SK-N-SH (cell line): ENCODE measurements around the gene CENPO. TPM values are rescaled to one million over a fixed set of nuclear protein-coding genes. Genes with fewer than 3 reads are reported as not detected.

Source experiments
- CTCF ChIA-PET: fragments of 300-600, 350-600 bp; formaldehyde crosslinking; extraction: SDS; loops from one replicate; lab custom pipeline; 2021; lab: Yijun Ruan, JAX
- POLR2A ChIA-PET: fragments of 350-600 bp; sonication (Branson Sonifier 250); formaldehyde crosslinking; extraction: SDS; loops from one replicate; lab custom pipeline; 2020; ENCODE audit warnings: antibody characterized with exemption, inconsistent platforms; lab: Yijun Ruan, JAX
- DNase-seq: peaks from one replicate; pipeline ENCODE4 v3.0.0; 2012
- H2AFZ ChIP-seq: fragments of 200-600 bp; sonication (generic); 2 replicates; pipeline ENCODE4 v1.8.1; 2016; ENCODE audit warnings: antibody characterized with exemption, mild to moderate bottlenecking, low read depth
- H3F3A ChIP-seq: fragments of 200-600 bp; sonication (generic); replicated peaks from 2 replicates; pipeline ENCODE3; 2016; ENCODE audit warnings: antibody characterized with exemption, mild to moderate bottlenecking; ENCODE audit not compliant: insufficient read depth
- H3K27ac ChIP-seq, 2 experiments: fragments of 200-500 bp in 1 of 2; fragments of 200-600 bp in 1 of 2; sonication (Bioruptor generic) in 1 of 2; sonication (generic), shearing (Covaris generic) in 1 of 2; 2 replicates each; pipeline versions ENCODE4 v1.5.1 to v1.6.1; 2014 to 2016; ENCODE audit warnings: low read depth in 2 of 2, inconsistent platforms in 1 of 2, low read length in 1 of 2, mild to moderate bottlenecking in 1 of 2, mixed read lengths in 1 of 2
- H3K27me3 ChIP-seq: fragments of 200-600 bp; sonication (generic), shearing (Covaris generic); 2 replicates; pipeline ENCODE4 v1.6.1; 2016; ENCODE audit warnings: mixed run types; ENCODE audit not compliant: insufficient read depth
- H3K36me3 ChIP-seq, 2 experiments: fragments of 200-500 bp in 1 of 2; fragments of 200-600 bp in 1 of 2; sonication (Bioruptor generic) in 1 of 2; sonication (generic) in 1 of 2; replicated peaks in 1 of 2; 2 replicates each; pipeline versions ENCODE3 to v1.5.1; 2014 to 2016; ENCODE audit warnings: low read length in 1 of 2, mild to moderate bottlenecking in 1 of 2; ENCODE audit not compliant: insufficient read depth in 2 of 2, control insufficient read depth in 1 of 2
- H3K4me1 ChIP-seq, 2 experiments: fragments of 200-500 bp in 1 of 2; fragments of 200-600 bp in 1 of 2; sonication (Bioruptor generic) in 1 of 2; sonication (generic), shearing (Covaris generic) in 1 of 2; 2 replicates each; pipeline versions ENCODE4 v1.5.1 to v1.6.1; 2014 to 2016; ENCODE audit warnings: low read depth in 1 of 2, low read length in 1 of 2, mixed run types in 1 of 2; ENCODE audit not compliant: insufficient read depth in 2 of 2, control insufficient read depth in 1 of 2
- H3K4me2 ChIP-seq: fragments of 200-600 bp; sonication (generic), shearing (Covaris generic); 2 replicates; pipeline ENCODE4 v1.6.1; 2017; ENCODE audit warnings: mixed run types
- H3K4me3 ChIP-seq, 2 experiments: fragments of 200-500 bp in 1 of 2; fragments of 200-600 bp in 1 of 2; sonication (Bioruptor generic) in 1 of 2; sonication (generic), shearing (Covaris generic) in 1 of 2; 2 replicates each; pipeline versions ENCODE4 v1.5.1 to v1.8.1; 2014 to 2016; ENCODE audit warnings: low read depth in 2 of 2, inconsistent platforms in 1 of 2, low read length in 1 of 2, mild to moderate bottlenecking in 1 of 2, mixed read lengths in 1 of 2, moderate library complexity in 1 of 2
- H3K79me2 ChIP-seq: fragments of 200-600 bp; sonication (generic); 2 replicates; pipeline ENCODE4 v1.8.1; 2017; ENCODE audit warnings: mild to moderate bottlenecking; ENCODE audit not compliant: insufficient read depth
- H3K9ac ChIP-seq: fragments of 200-600 bp; sonication (generic); 2 replicates; pipeline ENCODE4 v1.6.1; 2017; ENCODE audit warnings: mixed run types
- H3K9me2 ChIP-seq: fragments of 200-600 bp; sonication (generic); 2 replicates; pipeline ENCODE4 v1.6.1; 2017; ENCODE audit warnings: mixed run types
- H3K9me3 ChIP-seq: fragments of 200-600 bp; sonication (generic); 2 replicates; pipeline ENCODE4 v1.6.1; 2017; ENCODE audit warnings: mixed run types, mild to moderate bottlenecking, moderate library complexity
- H4K20me1 ChIP-seq: fragments of 200-600 bp; sonication (generic); 2 replicates; pipeline ENCODE4 v1.6.1; 2017; ENCODE audit warnings: mild to moderate bottlenecking, mixed run types; ENCODE audit not compliant: insufficient read depth
- CHD2 ChIP-seq: fragments of 150-350 bp; IDR thresholded peaks from 2 replicates; pipeline ENCODE4 v1.6.1; 2018; ENCODE audit warnings: low read length; ENCODE audit not compliant: partially characterized antibody
- EP300 ChIP-seq, 2 experiments: IDR thresholded peaks; 2 replicates each; pipeline versions ENCODE4 v1.4.0 to v1.6.1; 2012; ENCODE audit warnings: borderline replicate concordance in 1 of 2, low read depth in 1 of 2, low read length in 1 of 2
- FOSL2 ChIP-seq: IDR thresholded peaks from 2 replicates; pipeline ENCODE4 v1.4.0; 2012; ENCODE audit warnings: low read depth, mild to moderate bottlenecking, moderate library complexity, borderline replicate concordance
- FOXJ3 ChIP-seq: sonication (generic); formaldehyde crosslinking; IDR thresholded peaks from 2 replicates; pipeline ENCODE4 v1.5.1; 2020; ENCODE audit warnings: mild to moderate bottlenecking, missing genetic modification reagents
- JUND ChIP-seq: IDR thresholded peaks from 2 replicates; pipeline ENCODE4 v1.4.0; 2012
- NFIC ChIP-seq: IDR thresholded peaks from 2 replicates; pipeline ENCODE4 v1.4.0; 2012; ENCODE audit warnings: borderline replicate concordance
- RAD21 ChIP-seq: IDR thresholded peaks from 2 replicates; pipeline ENCODE4 v1.6.1; 2012; ENCODE audit warnings: mild to moderate bottlenecking, low read length
- RCOR1 ChIP-seq: fragments of 150-350 bp; IDR thresholded peaks from 2 replicates; pipeline ENCODE4 v1.6.1; 2017; ENCODE audit warnings: antibody characterized with exemption, low read length
- RXRA ChIP-seq: IDR thresholded peaks from 2 replicates; pipeline ENCODE4 v1.4.0; 2012; ENCODE audit warnings: low read depth, mild to moderate bottlenecking, borderline replicate concordance
- SIN3A ChIP-seq: IDR thresholded peaks from 2 replicates; pipeline ENCODE4 v1.6.1; 2012; ENCODE audit warnings: low read depth, mild to moderate bottlenecking, low read length, moderate library complexity, borderline replicate concordance
- SMC3 ChIP-seq: IDR thresholded peaks from 2 replicates; pipeline ENCODE4 v1.6.1; 2012; ENCODE audit warnings: low read depth, low read length, improper control_type of control experiment
- YY1 ChIP-seq: IDR thresholded peaks from 2 replicates; pipeline ENCODE4 v1.4.0; 2012; ENCODE audit warnings: low read depth, mild to moderate bottlenecking
- WGBS: methylation state at CpG from one replicate; pipeline ENCODE4 v1.1.6; 2017; ENCODE audit warnings: low lambda C conversion rate; 5-methylcytosine and 5-hydroxymethylcytosine counted together
- polyA plus RNA-seq, 3 experiments: library from polyadenylated mRNA; depleted of rRNA; stranded (reverse); fragments of >200 nt; gene quantifications; 2 replicates each; pipeline ENCODE4 v1.2.3, GENCODE V29; 2012
- TF ChIP-seq, protein P1 (sequence below): IDR thresholded peaks from 2 replicates; pipeline ENCODE4 v1.6.1; 2012; ENCODE audit warnings: mild to moderate bottlenecking, low read depth, low read length, moderate library complexity
- TF ChIP-seq, protein P2 (sequence below): fragments of 200-600 bp; sonication (generic); IDR thresholded peaks from 2 replicates; pipeline ENCODE4 v1.6.1; 2017; ENCODE audit warnings: antibody characterized with exemption, mild to moderate bottlenecking, moderate library complexity
- TF ChIP-seq, protein P3 (sequence below): IDR thresholded peaks from 2 replicates; pipeline ENCODE4 v1.4.0; 2012; ENCODE audit warnings: low read depth, borderline replicate concordance
- TF ChIP-seq, protein P4 (sequence below): IDR thresholded peaks from 2 replicates; pipeline ENCODE4; 2012

Gene CENPO
- polyA plus RNA-seq, 1 of the 3 experiments (the other 2 are of a cell fraction), result 18.3 TPM

DNA sequence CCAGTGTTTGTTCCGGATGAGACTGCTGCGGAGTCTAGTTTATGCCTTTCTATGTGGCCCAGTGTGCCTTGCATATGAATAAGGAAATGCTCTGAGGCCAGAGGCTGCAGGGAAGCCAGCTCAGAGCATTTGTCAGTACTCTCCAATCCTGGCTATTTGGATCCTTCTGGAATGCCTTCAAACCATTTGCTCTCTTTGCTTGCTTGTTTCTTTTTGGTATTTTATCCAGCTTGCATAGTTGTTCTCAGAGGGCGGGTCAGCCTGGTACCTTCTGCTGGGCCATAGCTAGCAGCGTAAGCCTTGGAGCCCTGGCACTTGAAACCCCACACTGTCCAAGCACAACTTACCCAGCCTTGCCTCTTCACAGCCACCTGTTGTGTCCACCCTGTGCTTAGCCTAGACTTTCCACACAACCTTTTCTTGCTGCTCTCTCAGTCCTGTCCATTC lies 20.5 kb downstream of the CENPO start (continued):
- no peak for TF ChIP-seq CHD2
- TF ChIP-seq RCOR1, result no peak
- TF ChIP-seq YY1, result no peak

DNA sequence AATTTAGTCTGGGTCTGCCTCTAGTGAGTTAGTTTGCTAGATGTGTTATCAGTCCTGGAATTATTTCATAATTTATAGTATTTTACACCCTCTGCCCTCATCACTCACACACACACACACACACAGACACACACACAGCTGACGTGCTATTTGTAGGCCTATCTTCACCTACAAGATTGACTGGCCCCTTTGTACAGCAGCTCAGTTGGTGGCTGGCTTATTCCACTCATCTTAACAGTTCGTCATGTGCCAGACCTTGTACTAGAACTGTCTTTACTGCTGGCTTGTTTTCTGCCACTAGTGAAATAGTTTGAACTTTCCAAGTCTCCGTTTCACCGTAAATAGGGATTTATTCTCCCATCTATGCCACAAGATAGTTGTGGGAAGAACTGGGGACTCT lies 21.3 kb downstream of the CENPO start:
- H3K9ac ChIP-seq, result no peak overlapping the region
- POLR2A ChIA-PET, result interaction anchor here (1.0 kb wide), 1 partner anchor 22 kb away, joined by 3 read pairs; the partner anchor contains the start of genes CENPO and PTRHD1
- H3K79me2 ChIP-seq, result peaks cover 72% of the 10 kb centered on the region
- CTCF ChIA-PET, result interaction anchor here (1.6 to 12.4 kb wide), 4 partner anchors 12 to 405 kb away, joined by 3 to 132 read pairs (median 14); partner anchors contain the start of genes CENPO and PTRHD1
- no peaks in the 10 kb centered on the region for H3K9me3 ChIP-seq
- H3K27me3 ChIP-seq, result no peaks in the 10 kb centered on the region
- H3F3A ChIP-seq, result peaks cover 9% of the 10 kb centered on the region
- no peak overlapping the region for H3K4me2 ChIP-seq
- H3K4me1 ChIP-seq, result peaks cover 4 to 18% of the 10 kb centered on the region in 2 experiments; a peak in 2 of 4 replicates
- DNase-seq, result no peak
- no peak overlapping the region for H2AFZ ChIP-seq
- H3K9me2 ChIP-seq, result no peaks in the 10 kb centered on the region
- H3K27ac ChIP-seq, result no peak overlapping the region
- TF ChIP-seq JUND, result no peak
- TF ChIP-seq, protein P1, sequence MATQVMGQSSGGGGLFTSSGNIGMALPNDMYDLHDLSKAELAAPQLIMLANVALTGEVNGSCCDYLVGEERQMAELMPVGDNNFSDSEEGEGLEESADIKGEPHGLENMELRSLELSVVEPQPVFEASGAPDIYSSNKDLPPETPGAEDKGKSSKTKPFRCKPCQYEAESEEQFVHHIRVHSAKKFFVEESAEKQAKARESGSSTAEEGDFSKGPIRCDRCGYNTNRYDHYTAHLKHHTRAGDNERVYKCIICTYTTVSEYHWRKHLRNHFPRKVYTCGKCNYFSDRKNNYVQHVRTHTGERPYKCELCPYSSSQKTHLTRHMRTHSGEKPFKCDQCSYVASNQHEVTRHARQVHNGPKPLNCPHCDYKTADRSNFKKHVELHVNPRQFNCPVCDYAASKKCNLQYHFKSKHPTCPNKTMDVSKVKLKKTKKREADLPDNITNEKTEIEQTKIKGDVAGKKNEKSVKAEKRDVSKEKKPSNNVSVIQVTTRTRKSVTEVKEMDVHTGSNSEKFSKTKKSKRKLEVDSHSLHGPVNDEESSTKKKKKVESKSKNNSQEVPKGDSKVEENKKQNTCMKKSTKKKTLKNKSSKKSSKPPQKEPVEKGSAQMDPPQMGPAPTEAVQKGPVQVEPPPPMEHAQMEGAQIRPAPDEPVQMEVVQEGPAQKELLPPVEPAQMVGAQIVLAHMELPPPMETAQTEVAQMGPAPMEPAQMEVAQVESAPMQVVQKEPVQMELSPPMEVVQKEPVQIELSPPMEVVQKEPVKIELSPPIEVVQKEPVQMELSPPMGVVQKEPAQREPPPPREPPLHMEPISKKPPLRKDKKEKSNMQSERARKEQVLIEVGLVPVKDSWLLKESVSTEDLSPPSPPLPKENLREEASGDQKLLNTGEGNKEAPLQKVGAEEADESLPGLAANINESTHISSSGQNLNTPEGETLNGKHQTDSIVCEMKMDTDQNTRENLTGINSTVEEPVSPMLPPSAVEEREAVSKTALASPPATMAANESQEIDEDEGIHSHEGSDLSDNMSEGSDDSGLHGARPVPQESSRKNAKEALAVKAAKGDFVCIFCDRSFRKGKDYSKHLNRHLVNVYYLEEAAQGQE, result no peak
- no peak for TF ChIP-seq RXRA
- TF ChIP-seq FOSL2, result no peak
- no peak for TF ChIP-seq EP300 (IDR thresholded peaks at IDR 0.05; ENCODE audit: borderline replicate concordance in 1 of 2, low read depth in 1 of 2, low read length in 1 of 2)
- TF ChIP-seq, protein P2, sequence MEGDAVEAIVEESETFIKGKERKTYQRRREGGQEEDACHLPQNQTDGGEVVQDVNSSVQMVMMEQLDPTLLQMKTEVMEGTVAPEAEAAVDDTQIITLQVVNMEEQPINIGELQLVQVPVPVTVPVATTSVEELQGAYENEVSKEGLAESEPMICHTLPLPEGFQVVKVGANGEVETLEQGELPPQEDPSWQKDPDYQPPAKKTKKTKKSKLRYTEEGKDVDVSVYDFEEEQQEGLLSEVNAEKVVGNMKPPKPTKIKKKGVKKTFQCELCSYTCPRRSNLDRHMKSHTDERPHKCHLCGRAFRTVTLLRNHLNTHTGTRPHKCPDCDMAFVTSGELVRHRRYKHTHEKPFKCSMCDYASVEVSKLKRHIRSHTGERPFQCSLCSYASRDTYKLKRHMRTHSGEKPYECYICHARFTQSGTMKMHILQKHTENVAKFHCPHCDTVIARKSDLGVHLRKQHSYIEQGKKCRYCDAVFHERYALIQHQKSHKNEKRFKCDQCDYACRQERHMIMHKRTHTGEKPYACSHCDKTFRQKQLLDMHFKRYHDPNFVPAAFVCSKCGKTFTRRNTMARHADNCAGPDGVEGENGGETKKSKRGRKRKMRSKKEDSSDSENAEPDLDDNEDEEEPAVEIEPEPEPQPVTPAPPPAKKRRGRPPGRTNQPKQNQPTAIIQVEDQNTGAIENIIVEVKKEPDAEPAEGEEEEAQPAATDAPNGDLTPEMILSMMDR, result no peak
- TF ChIP-seq, protein P3, sequence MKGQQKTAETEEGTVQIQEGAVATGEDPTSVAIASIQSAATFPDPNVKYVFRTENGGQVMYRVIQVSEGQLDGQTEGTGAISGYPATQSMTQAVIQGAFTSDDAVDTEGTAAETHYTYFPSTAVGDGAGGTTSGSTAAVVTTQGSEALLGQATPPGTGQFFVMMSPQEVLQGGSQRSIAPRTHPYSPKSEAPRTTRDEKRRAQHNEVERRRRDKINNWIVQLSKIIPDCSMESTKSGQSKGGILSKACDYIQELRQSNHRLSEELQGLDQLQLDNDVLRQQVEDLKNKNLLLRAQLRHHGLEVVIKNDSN, result no peak
- no peak for TF ChIP-seq RAD21
- TF ChIP-seq SMC3, result no peak
- no peak for TF ChIP-seq FOXJ3
- TF ChIP-seq NFIC, result no peak
- TF ChIP-seq, protein P4, sequence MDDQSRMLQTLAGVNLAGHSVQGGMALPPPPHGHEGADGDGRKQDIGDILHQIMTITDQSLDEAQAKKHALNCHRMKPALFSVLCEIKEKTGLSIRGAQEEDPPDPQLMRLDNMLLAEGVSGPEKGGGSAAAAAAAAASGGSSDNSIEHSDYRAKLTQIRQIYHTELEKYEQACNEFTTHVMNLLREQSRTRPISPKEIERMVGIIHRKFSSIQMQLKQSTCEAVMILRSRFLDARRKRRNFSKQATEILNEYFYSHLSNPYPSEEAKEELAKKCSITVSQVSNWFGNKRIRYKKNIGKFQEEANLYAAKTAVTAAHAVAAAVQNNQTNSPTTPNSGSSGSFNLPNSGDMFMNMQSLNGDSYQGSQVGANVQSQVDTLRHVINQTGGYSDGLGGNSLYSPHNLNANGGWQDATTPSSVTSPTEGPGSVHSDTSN, result no peak
- no peak for TF ChIP-seq YY1
- no peak for TF ChIP-seq SIN3A
- no peak overlapping the region for H3K4me3 ChIP-seq
- peaks cover 2% of the 10 kb centered on the region; the same call in 1 of the 2 replicates for H4K20me1 ChIP-seq
- WGBS, result 96% methylated on average over 4 of the region's 4 CpGs
- peaks cover 40 to 41% of the 10 kb centered on the region in 2 experiments for H3K36me3 ChIP-seq
